KBM-7 (cell line): Measurements from ENCODE around the gene METTL9.
"Not testable (repeated sequence)": the region's sequence is repeated elsewhere in the genome, so short reads cannot be mapped to it uniquely, and the experiment has no call there.

Source experiments
- DNase-seq: peaks from one replicate; pipeline ENCODE4 v3.0.0-alpha.2; 2015
- in situ Hi-C: fragments of 300-500 bp; cut with MboI; formaldehyde crosslinking; loops from 2 replicates; pipeline ENCODE4 v1.14.3; 2020; ENCODE audit warnings: low sequenced_read_pairs, low pct_unique_long_range_greater_than_20kb, mixed read lengths

Gene METTL9

DNA sequence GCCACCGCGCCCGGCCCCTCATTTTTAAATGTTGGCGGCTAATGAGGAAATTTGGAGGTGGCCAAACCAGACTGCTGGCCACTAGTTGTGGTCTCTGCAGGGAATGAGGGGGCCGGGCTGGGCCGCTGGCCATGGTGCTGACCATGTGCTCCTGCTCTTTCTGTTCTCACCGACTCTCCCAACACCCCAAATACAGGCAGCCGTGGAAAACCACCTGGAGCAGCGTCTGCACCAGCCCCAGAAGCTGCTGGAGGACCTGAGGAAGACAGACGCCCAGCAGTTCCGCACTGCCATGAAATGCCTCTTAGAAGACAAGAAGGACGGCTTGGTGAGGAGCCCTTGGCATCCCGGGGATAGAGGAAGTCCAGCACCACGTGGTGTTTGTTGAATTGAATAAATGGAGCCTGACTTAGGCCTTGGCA, 85.7 kb downstream of the METTL9 start:
- in situ Hi-C loops = no loop called here
- DNase-seq = peak; percentile 25

DNA sequence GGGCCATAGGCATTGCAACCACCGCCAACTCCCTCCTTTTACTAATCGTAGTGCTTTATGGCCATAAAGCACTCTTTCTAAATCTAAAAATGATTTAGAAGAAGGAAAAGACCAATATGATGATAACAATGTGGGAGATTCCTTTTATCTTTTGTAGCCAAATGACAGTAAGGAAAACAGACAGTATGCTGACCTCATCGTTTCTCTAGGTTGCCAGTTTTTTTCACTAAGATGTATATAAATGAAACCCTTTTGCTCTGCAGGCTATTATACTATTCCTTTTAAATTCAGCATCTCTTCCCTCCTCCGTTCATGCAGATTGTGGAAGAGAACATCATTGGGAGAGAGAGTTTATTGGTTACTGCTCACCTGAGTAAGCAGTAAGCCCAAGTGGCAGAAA, 89.7 kb downstream of the METTL9 start:
- in situ Hi-C loops = no loop called here
- no peak for DNase-seq

DNA sequence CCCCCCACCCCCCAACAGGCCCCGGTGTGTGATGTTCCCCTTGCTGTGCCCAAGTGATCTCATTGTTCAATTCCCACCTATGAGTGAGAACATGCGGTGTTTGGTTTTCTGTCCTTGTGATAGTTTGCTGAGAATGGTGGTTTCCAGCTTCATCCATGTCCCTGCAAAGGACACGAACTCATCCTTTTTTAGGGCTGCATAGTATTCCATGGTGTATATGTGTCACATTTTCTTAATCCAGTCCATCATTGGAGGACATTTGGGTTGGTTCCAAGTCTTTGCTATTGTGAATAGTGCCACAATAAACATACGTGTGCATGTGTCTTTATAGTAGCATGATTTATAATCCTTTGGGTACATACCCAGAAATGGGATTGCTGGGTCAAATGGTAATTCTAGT, 91.6 kb downstream of the METTL9 start:
- in situ Hi-C loops, DNase-seq: not testable (repeated sequence)

DNA sequence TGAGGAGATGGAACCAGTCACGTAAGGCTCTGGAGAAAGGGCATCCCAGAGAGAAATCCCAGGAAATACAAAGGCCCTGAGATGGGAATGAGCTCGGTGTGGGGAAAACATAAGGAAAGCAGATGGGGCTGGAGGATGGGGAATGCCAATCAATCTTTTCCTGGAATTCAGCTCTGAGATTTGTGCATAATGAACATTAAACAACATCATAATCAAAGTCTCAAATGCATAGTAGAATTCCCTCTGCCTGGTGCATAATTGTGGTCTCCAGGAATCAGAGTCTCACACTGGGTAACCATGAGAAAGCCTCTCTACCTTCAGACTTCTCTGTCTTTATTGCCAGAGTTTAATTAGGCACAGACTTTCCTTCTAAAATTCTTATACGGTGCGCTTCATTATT, 95.2 kb downstream of the METTL9 start:
- in situ Hi-C loops = no loop called here
- no peak for DNase-seq

DNA sequence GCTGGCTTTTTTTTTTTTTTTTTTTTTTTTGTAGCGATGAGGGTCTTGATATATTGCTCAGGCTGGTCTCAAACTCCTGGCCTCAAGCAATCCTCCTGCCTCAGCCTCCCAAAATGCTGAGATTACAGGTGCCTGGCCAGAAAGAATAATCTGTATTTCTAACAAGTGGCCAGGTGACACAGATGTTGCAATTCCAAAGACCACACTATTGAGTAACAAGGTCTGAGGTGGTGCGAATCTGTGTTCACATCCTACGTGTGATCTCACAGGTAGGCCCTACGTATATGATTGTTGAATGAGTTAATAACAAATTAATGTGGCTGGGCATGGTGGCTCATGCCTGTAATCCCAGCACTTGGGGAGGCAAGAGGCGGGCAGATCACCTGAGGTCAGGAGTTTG, 97.7 kb downstream of the METTL9 start:
- in situ Hi-C loops = no loop called here
- no peak for DNase-seq

DNA sequence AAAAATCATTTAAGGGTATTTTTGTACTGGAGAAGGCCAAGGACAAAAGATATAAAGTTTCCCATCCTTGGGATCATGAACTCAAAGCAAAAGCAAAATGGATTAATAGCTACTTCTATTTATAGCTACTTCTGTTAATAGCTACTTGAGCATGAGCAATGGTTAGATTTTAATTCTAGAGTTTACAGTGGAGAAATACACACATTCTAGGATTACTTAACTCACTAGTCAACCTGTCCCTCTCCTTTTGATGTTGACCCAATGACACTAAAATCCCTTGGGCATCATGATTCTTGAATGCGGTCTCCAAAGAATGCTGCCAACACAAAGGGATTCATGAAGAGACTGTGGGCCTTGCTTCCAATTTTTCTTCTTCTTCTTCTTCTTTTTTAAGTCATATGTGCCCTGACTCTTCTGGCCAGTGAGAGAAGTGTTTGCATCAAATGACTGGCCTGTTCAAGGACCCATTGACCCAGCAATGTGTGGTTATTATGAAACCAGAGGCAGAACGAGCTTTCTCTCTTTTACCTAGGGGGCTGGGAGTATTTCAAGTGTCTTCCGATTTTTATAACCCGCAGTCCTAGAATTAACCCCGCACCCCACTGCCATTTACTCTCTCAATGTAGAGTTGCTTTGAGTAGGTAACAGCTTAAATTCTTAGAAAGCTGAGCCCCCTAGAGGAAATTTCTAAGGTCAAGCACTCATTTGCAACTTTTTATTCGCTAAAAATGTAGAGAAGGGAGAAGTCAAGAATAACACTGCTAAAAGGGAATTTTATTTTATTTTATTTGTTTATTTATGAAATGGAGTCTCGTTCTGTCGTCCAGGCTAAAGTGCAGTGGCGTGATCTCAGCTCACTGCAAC, 99.0 kb downstream of the METTL9 start:
- in situ Hi-C loops = no loop called here
- DNase-seq = peak; percentile 12

DNA sequence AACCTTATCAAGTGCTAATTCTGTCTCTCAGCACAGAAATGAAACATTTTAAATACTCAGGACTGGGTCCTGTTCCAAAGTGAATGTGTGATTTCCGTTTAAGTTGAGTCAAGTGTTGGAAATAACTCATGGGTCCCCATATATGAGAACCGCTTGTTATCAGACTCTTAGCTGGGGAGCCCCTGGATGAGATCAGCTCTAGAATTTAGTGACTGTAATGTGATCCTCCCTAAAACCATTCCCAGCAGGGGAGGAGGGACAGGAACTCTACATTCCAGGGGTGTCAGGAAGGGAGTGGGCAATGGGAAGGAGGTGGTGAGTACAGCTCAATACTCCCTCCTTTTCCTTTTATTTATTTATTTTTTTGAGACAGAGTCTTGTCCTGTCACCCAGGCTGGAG, 101.9 kb downstream of the METTL9 start:
- in situ Hi-C loops = loop anchor here (25.0 kb wide), 1 partner anchor 114 kb away; the partner anchor contains the start of gene METTL9
- DNase-seq = no peak

DNA sequence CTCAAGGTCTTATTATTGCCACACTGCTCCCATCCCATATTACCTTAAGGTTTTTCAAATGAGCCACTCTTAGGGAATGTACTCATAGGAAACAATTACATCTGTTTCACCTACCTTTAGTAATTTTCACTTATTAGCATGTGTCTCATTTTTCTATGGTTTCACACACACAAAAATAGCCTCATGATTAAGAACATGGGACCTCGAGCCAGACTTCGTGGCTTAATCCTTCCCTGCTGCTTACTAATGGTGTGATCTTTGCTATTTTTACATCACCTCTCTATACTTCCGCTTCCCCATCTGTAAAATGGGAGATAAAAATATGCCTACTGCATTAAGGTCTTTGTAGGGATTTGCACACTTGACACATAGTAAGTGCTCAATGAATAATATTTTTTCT, 102.9 kb downstream of the METTL9 start:
- in situ Hi-C loops = loop anchor here (25.0 kb wide), 1 partner anchor 115 kb away; the partner anchor contains the start of gene METTL9
- DNase-seq = no peak

DNA sequence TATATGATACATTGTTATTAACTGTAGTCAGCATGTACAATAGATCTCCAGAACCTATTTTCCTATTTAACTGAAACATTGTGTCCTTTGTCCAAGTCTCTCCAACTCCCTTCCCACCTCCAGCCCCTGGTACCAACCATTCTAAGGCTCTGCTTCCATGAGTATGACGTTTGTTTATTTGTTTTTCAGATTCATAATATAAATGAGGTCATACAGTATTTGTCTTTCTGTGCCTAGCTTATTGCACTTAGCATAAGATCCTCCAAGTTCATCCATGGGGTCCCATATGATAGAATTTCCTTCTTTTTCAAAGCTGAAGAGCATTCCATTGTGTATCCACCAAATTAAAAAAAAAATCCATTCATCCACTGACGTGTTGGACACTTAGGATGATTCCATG, 103.8 kb downstream of the METTL9 start:
- in situ Hi-C loops = loop anchor here (25.0 kb wide), 1 partner anchor 116 kb away; the partner anchor contains the start of gene METTL9
- DNase-seq = no peak

DNA sequence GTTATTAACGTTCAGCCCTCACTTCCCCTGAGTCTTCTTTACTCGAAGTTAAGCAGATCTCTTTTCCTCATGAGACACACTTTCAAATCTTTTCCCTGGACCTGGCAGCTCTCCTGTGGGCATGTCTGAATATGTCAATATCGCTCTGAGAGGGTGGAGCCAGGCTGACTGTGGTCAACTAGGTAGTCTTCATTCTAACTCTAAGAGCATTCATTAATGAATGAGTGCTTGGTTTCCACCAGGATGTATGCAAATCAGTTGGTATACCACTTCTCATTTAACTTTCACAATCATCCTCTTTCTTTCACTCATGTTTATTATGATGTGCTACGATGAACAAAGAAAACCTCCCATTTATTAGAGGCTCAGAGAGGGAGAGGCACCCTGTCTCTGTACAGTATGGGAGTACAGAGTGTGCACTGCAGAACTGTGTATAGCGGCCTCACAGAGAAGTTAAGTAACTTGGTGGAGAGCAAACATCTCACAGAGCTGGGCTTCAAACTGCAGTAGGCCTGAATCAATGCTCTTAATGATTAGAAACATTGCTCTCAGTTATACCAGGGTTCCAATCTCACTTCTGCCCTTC, 104.3 kb downstream of the METTL9 start:
- in situ Hi-C loops = loop anchor here (25.0 kb wide), 1 partner anchor 116 kb away; the partner anchor contains the start of gene METTL9
- no peak for DNase-seq

DNA sequence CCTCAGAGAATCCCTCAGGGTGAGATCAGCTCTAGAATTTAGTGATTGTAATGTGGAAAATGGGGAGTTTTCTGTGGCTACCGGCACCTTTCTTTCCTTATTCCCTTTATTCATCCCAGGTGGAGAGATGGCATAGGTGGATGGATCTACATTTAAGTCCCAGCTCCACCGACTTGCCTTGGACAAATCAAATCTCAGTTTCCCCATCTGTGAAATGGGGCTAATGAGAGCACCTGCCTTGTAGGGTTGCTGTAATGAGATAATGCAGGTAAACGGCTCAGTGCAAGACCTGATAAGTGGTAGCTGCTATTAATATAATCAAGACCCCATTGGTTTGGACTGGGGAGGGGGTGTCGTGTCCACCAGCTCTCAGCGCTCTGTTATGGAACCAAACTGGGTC, 104.9 kb downstream of the METTL9 start:
- DNase-seq = no peak
- in situ Hi-C loops = loop anchor here (25.0 kb wide), 1 partner anchor 117 kb away; the partner anchor contains the start of gene METTL9

DNA sequence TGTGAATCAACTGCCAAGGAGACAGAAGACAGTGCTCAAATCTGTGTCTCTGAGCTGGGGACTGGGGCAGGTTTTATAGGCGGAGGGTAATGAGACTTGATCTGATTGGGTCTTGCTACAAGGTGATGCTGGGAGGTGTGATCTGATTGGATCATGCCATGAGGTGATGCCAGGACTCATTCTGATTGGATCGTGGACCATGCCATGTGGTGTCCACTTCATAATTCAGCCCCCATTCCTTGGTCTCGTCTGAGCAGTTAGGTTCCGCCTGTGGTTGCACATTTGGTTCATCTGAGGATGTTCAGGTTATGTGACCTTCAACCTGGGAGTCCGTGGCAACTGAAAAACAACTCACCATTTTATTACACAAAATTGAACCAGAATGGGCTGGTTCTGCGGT, 105.4 kb downstream of the METTL9 start:
- in situ Hi-C loops = loop anchor here (25.0 kb wide), 1 partner anchor 117 kb away; the partner anchor contains the start of gene METTL9
- no peak for DNase-seq
